ENCODE data around the gene PLA2G12A.

- TF ChIP-seq EZH2phosphoT487 (conservative IDR thresholded peaks at IDR 0.05; ENCODE audit: low read length) (no peak), CTCF (IDR thresholded peaks at IDR 0.05; ENCODE audit: insufficient read depth, low read length, poor library complexity, severe bottlenecking) (no peak)
Measured at GRCh38 chr4:109739547-109739946, 9.7 kb upstream of the PLA2G12A start.

All from SU-DHL-6 (cell line).